Brain pericyte (primary cell): Measurements from ENCODE around the gene UBASH3A.

ENCODE experiments used
- DNase-seq: peaks from one replicate; pipeline ENCODE4 v3.0.0-alpha.2; 2012; ENCODE audit warnings: low read depth, low spot score

Gene UBASH3A

GRCh38 chr21:42429856-42430255 is 26.2 kb downstream of the UBASH3A start:
- no peak for DNase-seq

- no peak for DNase-seq
Measured at GRCh38 chr21:42430521-42430920, 26.8 kb downstream of the UBASH3A start.

- no peak for DNase-seq
Measured at GRCh38 chr21:42431196-42431595, 27.5 kb downstream of the UBASH3A start.

- DNase-seq, result no peak
Measured at GRCh38 chr21:42432695-42433094, 29.0 kb downstream of the UBASH3A start.

- no peak for DNase-seq
Measured at GRCh38 chr21:42433946-42434551, 30.3 kb downstream of the UBASH3A start.

GRCh38 chr21:42434884-42435283 is 31.2 kb downstream of the UBASH3A start:
- no peak for DNase-seq

GRCh38 chr21:42435401-42435800 is 31.7 kb downstream of the UBASH3A start:
- no peak for DNase-seq

GRCh38 chr21:42435833-42436232 is 32.1 kb downstream of the UBASH3A start:
- no peak for DNase-seq

GRCh38 chr21:42436914-42437313 is 33.2 kb downstream of the UBASH3A start:
- DNase-seq, result no peak

GRCh38 chr21:42437786-42438185 is 34.1 kb downstream of the UBASH3A start:
- DNase-seq, result no peak

GRCh38 chr21:42438316-42439205 is 34.9 kb downstream of the UBASH3A start:
- no peak for DNase-seq

- no peak for DNase-seq
Measured at GRCh38 chr21:42439284-42440186, 35.8 kb downstream of the UBASH3A start.

- DNase-seq, result no peak
Measured at GRCh38 chr21:42440187-42440792, 36.6 kb downstream of the UBASH3A start.

GRCh38 chr21:42441963-42442362 is 38.3 kb downstream of the UBASH3A start:
- no peak for DNase-seq

GRCh38 chr21:42443181-42443785 is 39.6 kb downstream of the UBASH3A start:
- DNase-seq, result no peak

GRCh38 chr21:42443876-42444744 is 40.4 kb downstream of the UBASH3A start:
- no peak for DNase-seq

GRCh38 chr21:42444745-42445059 is 41.0 kb downstream of the UBASH3A start:
- DNase-seq, result no peak

- no peak for DNase-seq
Measured at GRCh38 chr21:42445311-42445710, 41.6 kb downstream of the UBASH3A start.

- no peak for DNase-seq
Measured at GRCh38 chr21:42446531-42446930, 42.8 kb downstream of the UBASH3A start.

- no peak for DNase-seq
Measured at GRCh38 chr21:42447182-42447581, 43.5 kb downstream of the UBASH3A start.
